H1 (cell line): ENCODE results near the gene SPECC1. TPM values are rescaled to one million over a fixed set of nuclear protein-coding genes. Genes with fewer than 3 reads are reported as not detected.

Experiments used
- CTCF ChIA-PET: fragments of 300-600 bp; sonication (Branson Sonifier 250); formaldehyde crosslinking; loops from one replicate; lab custom pipeline; 2021; ENCODE audit not compliant: partially characterized antibody; lab: Charles Lee
- POLR2A ChIA-PET: fragments of 300-600 bp; sonication (Branson Sonifier 250); formaldehyde crosslinking; loops from one replicate; lab custom pipeline; 2021; ENCODE audit warnings: inconsistent platforms; ENCODE audit not compliant: partially characterized antibody; lab: Charles Lee
- DNase-seq, 2 experiments: peaks; one replicate each; pipeline versions ENCODE4 v3.0.0 to v3.0.0-alpha.2; 2010 to 2022; ENCODE audit warnings: low spot score in 2 of 2, low read depth in 1 of 2, mixed read lengths in 1 of 2
- FAIRE-seq: peaks from 2 replicates; lab custom pipeline; 2011; peaks lifted over from hg19 to GRCh38; lab: Jason Lieb, UNC
- H2AFZ ChIP-seq: 2 replicates; pipeline ENCODE4 v1.8.1; 2012; ENCODE audit warnings: low read length, inconsistent platforms
- H2AK5ac ChIP-seq: 2 replicates; pipeline ENCODE4 v1.6.1; 2013; ENCODE audit warnings: low read depth, low read length
- H2BK120ac ChIP-seq: replicated peaks from 2 replicates; pipeline ENCODE3; 2013; ENCODE audit warnings: low read depth, low read length, inconsistent platforms
- H2BK12ac ChIP-seq: 2 replicates; pipeline ENCODE4 v1.6.1; 2013; ENCODE audit warnings: low read depth, low read length
- H2BK15ac ChIP-seq: 2 replicates; pipeline ENCODE4 v1.6.1; 2013; ENCODE audit warnings: low read length
- H2BK20ac ChIP-seq: 2 replicates; pipeline ENCODE4 v1.6.1; 2013; ENCODE audit warnings: low read length
- H2BK5ac ChIP-seq: 2 replicates; pipeline ENCODE4 v1.6.1; 2013; ENCODE audit warnings: low read depth, low read length
- H3K14ac ChIP-seq: 2 replicates; pipeline ENCODE4 v1.6.1; 2013; ENCODE audit warnings: inconsistent platforms; ENCODE audit not compliant: insufficient read length
- H3K18ac ChIP-seq: 2 replicates; pipeline ENCODE4 v1.6.1; 2013; ENCODE audit warnings: low read length; ENCODE audit errors: extremely low read depth
- H3K23ac ChIP-seq: 2 replicates; pipeline ENCODE4 v1.6.1; 2013; ENCODE audit warnings: inconsistent platforms; ENCODE audit not compliant: insufficient read length
- H3K23me2 ChIP-seq: 2 replicates; pipeline ENCODE4 v1.6.1; 2013; ENCODE audit warnings: low read depth, low read length
- H3K27ac ChIP-seq: 2 replicates; pipeline ENCODE4 v1.6.1; 2011; ENCODE audit warnings: low read depth, low read length, inconsistent platforms
- H3K27me3 ChIP-seq, 4 experiments: replicated peaks in 1 of 4; 1 replicate in 1 of 4; 2 replicates in 3 of 4; pipeline versions ENCODE4 v1.6.1 to v1.8.1; 2011 to 2013; ENCODE audit warnings: low read length in 3 of 4, mild to moderate bottlenecking in 3 of 4, inconsistent platforms in 2 of 4, mixed read lengths in 2 of 4, moderate library complexity in 1 of 4; ENCODE audit not compliant: control insufficient read depth in 3 of 4, insufficient read depth in 3 of 4; ENCODE audit errors: extremely low read depth in 1 of 4
- H3K36me3 ChIP-seq, 4 experiments: 2 replicates each; pipeline versions ENCODE4 v1.6.1 to v1.8.1; 2011 to 2013; ENCODE audit warnings: mild to moderate bottlenecking in 4 of 4, low read length in 3 of 4, moderate library complexity in 2 of 4, control low read depth in 1 of 4, inconsistent platforms in 1 of 4; ENCODE audit not compliant: insufficient read depth in 4 of 4, control insufficient read depth in 2 of 4
- H3K4ac ChIP-seq: replicated peaks from 2 replicates; pipeline ENCODE3; 2013; ENCODE audit warnings: low read length, low read depth, mixed read lengths, inconsistent platforms; ENCODE audit not compliant: insufficient read length
- H3K4me1 ChIP-seq, 4 experiments: replicated peaks in 1 of 4; 1 replicate in 1 of 4; 2 replicates in 3 of 4; pipeline versions ENCODE4 v1.6.1 to v1.8.1; 2011 to 2013; ENCODE audit warnings: low read length in 3 of 4, inconsistent platforms in 2 of 4, mixed read lengths in 1 of 4; ENCODE audit not compliant: insufficient read depth in 4 of 4, control insufficient read depth in 3 of 4
- H3K4me2 ChIP-seq, 2 experiments: 2 replicates each; pipeline versions ENCODE4 v1.6.1 to v1.8.1; 2011 to 2013; ENCODE audit warnings: low read depth in 2 of 2, low read length in 2 of 2, control low read depth in 1 of 2, inconsistent platforms in 1 of 2, mild to moderate bottlenecking in 1 of 2; ENCODE audit not compliant: insufficient read depth in 1 of 2
- H3K4me3 ChIP-seq, 4 experiments: fragments of 200-600, 300-600 bp in 1 of 4; sonication (generic), shearing (Covaris generic), sonication (Bioruptor Twin) in 1 of 4; 2 replicates each; pipeline versions ENCODE4 v1.5.1 to v1.8.1; 2011 to 2016; ENCODE audit warnings: low read length in 4 of 4, low read depth in 3 of 4, control low read depth in 2 of 4, inconsistent platforms in 2 of 4, mild to moderate bottlenecking in 2 of 4, mixed read lengths in 1 of 4, moderate library complexity in 1 of 4; ENCODE audit not compliant: insufficient read depth in 2 of 4; ENCODE audit errors: extremely low read depth in 1 of 4
- H3K56ac ChIP-seq: replicated peaks from 2 replicates; pipeline ENCODE3; 2013; ENCODE audit warnings: low read depth, mild to moderate bottlenecking, mixed read lengths, low read length, inconsistent platforms; ENCODE audit not compliant: insufficient read length
- H3K79me1 ChIP-seq: 2 replicates; pipeline ENCODE4 v1.6.1; 2013; ENCODE audit warnings: low read depth, low read length, control low read depth
- H3K79me2 ChIP-seq, 2 experiments: 2 replicates each; pipeline versions ENCODE4 v1.6.1 to v1.8.1; 2012 to 2013; ENCODE audit warnings: low read length in 2 of 2, mild to moderate bottlenecking in 2 of 2, inconsistent platforms in 1 of 2; ENCODE audit not compliant: insufficient read depth in 2 of 2, control insufficient read depth in 1 of 2
- H3K9ac ChIP-seq, 4 experiments: replicated peaks in 1 of 4; 1 replicate in 1 of 4; 2 replicates in 3 of 4; pipeline versions ENCODE4 v1.6.1 to v1.8.1; 2011 to 2013; ENCODE audit warnings: low read depth in 3 of 4, low read length in 3 of 4, control low read depth in 2 of 4, mild to moderate bottlenecking in 2 of 4, moderate library complexity in 2 of 4, inconsistent platforms in 1 of 4; ENCODE audit errors: extremely low read depth in 1 of 4
- H3K9me3 ChIP-seq, 2 experiments: 2 replicates each; pipeline versions ENCODE4 v1.6.1 to v1.8.1; 2012 to 2013; ENCODE audit warnings: mild to moderate bottlenecking in 2 of 2, moderate library complexity in 2 of 2, control low read depth in 1 of 2, inconsistent platforms in 1 of 2, low read depth in 1 of 2, low read length in 1 of 2, mixed read lengths in 1 of 2; ENCODE audit not compliant: insufficient read depth in 2 of 2
- H4K20me1 ChIP-seq, 2 experiments: replicated peaks in 1 of 2; 2 replicates each; pipeline versions ENCODE3 to v1.8.1; 2011 to 2013; ENCODE audit warnings: inconsistent platforms in 2 of 2, low read length in 2 of 2, mild to moderate bottlenecking in 1 of 2; ENCODE audit not compliant: insufficient read depth in 2 of 2, control insufficient read depth in 1 of 2
- H4K5ac ChIP-seq: 2 replicates; pipeline ENCODE4 v1.6.1; 2013; ENCODE audit warnings: low read length, low read depth, mixed read lengths, inconsistent platforms; ENCODE audit not compliant: insufficient read length
- H4K8ac ChIP-seq: 2 replicates; pipeline ENCODE4 v1.8.0; 2013; ENCODE audit warnings: mild to moderate bottlenecking, moderate library complexity, low read length, inconsistent platforms; ENCODE audit not compliant: insufficient read depth; ENCODE audit errors: extremely low read depth
- H4K91ac ChIP-seq: replicated peaks from 2 replicates; pipeline ENCODE3; 2013; ENCODE audit warnings: low read length, mixed read lengths, inconsistent platforms; ENCODE audit not compliant: insufficient read length
- BACH1 ChIP-seq: IDR thresholded peaks from 2 replicates; pipeline ENCODE4 v1.6.1; 2012; ENCODE audit warnings: low read length, improper control_type of control experiment
- CEBPB ChIP-seq: IDR thresholded peaks from 2 replicates; pipeline ENCODE4 v1.6.1; 2012; ENCODE audit warnings: low read depth, low read length
- CHD1 ChIP-seq: IDR thresholded peaks from 2 replicates; pipeline ENCODE4 v1.6.1; 2012; ENCODE audit warnings: low read depth, low read length, improper control_type of control experiment
- EP300 ChIP-seq, 2 experiments: IDR thresholded peaks; 1 replicate in 1 of 2; 2 replicates in 1 of 2; pipeline ENCODE4 v1.6.1; 2011 to 2012; ENCODE audit warnings: low read depth in 2 of 2, low read length in 2 of 2, mild to moderate bottlenecking in 2 of 2, borderline replicate concordance in 1 of 2, inconsistent platforms in 1 of 2, moderate library complexity in 1 of 2
- GTF2F1 ChIP-seq: IDR thresholded peaks from 2 replicates; pipeline ENCODE4 v1.6.1; 2012; ENCODE audit warnings: low read depth, low read length, improper control_type of control experiment, borderline replicate concordance
- RBBP5 ChIP-seq: IDR thresholded peaks from 2 replicates; pipeline ENCODE4 v1.7.1; 2012; ENCODE audit warnings: low read depth, mild to moderate bottlenecking, inconsistent platforms, low read length, moderate library complexity, borderline replicate concordance
- RFX5 ChIP-seq: IDR thresholded peaks from 2 replicates; pipeline ENCODE4 v1.6.1; 2011; ENCODE audit warnings: low read depth, low read length, improper control_type of control experiment, borderline replicate concordance
- SAP30 ChIP-seq: fragments of 300-600 bp; sonication (generic); IDR thresholded peaks from 2 replicates; pipeline ENCODE4 v1.7.1; 2012; ENCODE audit warnings: low read length, moderate library complexity, mild to moderate bottlenecking, inconsistent platforms; ENCODE audit not compliant: insufficient read depth, insufficient replicate concordance
- SIX5 ChIP-seq: IDR thresholded peaks from 2 replicates; pipeline ENCODE4 v1.6.1; 2011; ENCODE audit warnings: mild to moderate bottlenecking, low read depth, low read length
- SP1 ChIP-seq: IDR thresholded peaks from 2 replicates; pipeline ENCODE4 v1.6.1; 2011; ENCODE audit warnings: low read depth, low read length
- TBP ChIP-seq: IDR thresholded peaks from 2 replicates; pipeline ENCODE4 v1.6.1; 2011; ENCODE audit warnings: low read depth, low read length, improper control_type of control experiment
- TCF12 ChIP-seq: IDR thresholded peaks from 2 replicates; pipeline ENCODE4 v1.6.1; 2011; ENCODE audit warnings: low read depth, mild to moderate bottlenecking, low read length
- YY1 ChIP-seq: IDR thresholded peaks from 2 replicates; pipeline ENCODE4 v1.6.1; 2011; ENCODE audit warnings: low read depth, mild to moderate bottlenecking, low read length
- ZNF274 ChIP-seq: IDR thresholded peaks from 2 replicates; pipeline ENCODE4 v1.7.0; 2012; ENCODE audit warnings: low read length, borderline replicate concordance; ENCODE audit errors: extremely low read depth
- WGBS, 2 experiments: shearing (Covaris generic) in 1 of 2; methylation state at CpG; one replicate each; pipeline versions ENCODE4 v1.1.6 to v1.1.7; 2013 to 2015; ENCODE audit warnings: low lambda C conversion rate in 2 of 2, mixed read lengths in 2 of 2, inconsistent platforms in 1 of 2, low coverage in 1 of 2, missing lambda C conversion rate in 1 of 2; ENCODE audit not compliant: insufficient replicate concordance in 2 of 2, insufficient coverage in 1 of 2, insufficient read length in 1 of 2; ENCODE audit errors: extremely low coverage in 1 of 2, missing lambda C conversion rate in 1 of 2; 5-methylcytosine and 5-hydroxymethylcytosine counted together
- polyA plus RNA-seq, 7 experiments: library from polyadenylated mRNA; depleted of rRNA in 3 of 7; stranded (reverse) in 5 of 7; unstranded in 2 of 7; fragments of >200 nt in 5 of 7; fragments of 200-250 nt in 2 of 7; gene quantifications; 1 replicate in 5 of 7; 2 replicates in 1 of 7; 4 replicates in 1 of 7; pipeline versions ENCODE4 v1.2.1 to v1.2.3, GENCODE V29; 2011 to 2013; ENCODE audit warnings: missing spikeins in 2 of 7, mixed read lengths in 2 of 7
- total RNA-seq: library from RNA; stranded (reverse); fragmentation: NEBNext Ultra II Directional; extraction: Animal tissue kit (Norgen Biotek cat#: 25700); gene quantifications from 2 replicates; pipeline ENCODE4 v1.2.1, GENCODE V29; 2021
- TF ChIP-seq, protein P1 (sequence below): IDR thresholded peaks from 2 replicates; pipeline ENCODE4 v1.6.1; 2011; ENCODE audit warnings: low read depth, mild to moderate bottlenecking, low read length; ENCODE audit not compliant: insufficient read depth

The SPECC1 gene
- total and polyA plus RNA-seq, 2 of the 8 experiments (the other 6 are each of a cell fraction or from before 2014, with no cell fraction given) = 35.8 to 87.9 TPM

DNA sequence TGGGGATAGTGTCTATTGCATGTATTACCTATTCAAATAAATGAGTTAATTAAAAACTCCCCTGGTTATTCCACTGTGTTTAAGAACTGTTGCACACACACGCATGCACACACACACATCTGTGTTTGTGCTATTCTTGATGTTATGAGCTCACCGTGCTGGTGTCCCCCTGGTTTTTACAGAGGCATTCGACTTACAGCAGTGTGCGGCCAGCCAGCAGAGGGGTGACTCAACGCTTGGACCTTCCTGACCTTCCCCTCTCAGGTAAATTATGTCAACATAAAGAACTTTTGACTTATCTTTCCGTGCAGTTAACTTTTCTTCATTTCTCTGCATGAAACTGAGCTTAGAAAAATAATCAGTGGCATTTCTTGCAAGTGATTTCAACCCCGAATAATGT, 244.2 kb downstream of the SPECC1 start:
- Histone ChIP-seq H2BK20ac (no peak overlapping the region), H3K56ac (no peak overlapping the region), H4K5ac (no peak overlapping the region), H3K27ac (no peak overlapping the region), H4K8ac (no peak overlapping the region), H3K79me1 (peaks cover 2% of the 10 kb centered on the region; the same call in 1 of the 2 replicates), H3K18ac (no peak overlapping the region), H2BK5ac (no peak overlapping the region), H3K36me3 (peaks cover 5 to 31% (median 17%) of the 10 kb centered on the region in 4 experiments), H3K4me2 (no peak overlapping the region), H3K14ac (no peak overlapping the region), H3K4me1 (no peaks in the 10 kb centered on the region), H3K27me3 (no peaks in the 10 kb centered on the region; a peak in 1 of 7 replicates), H3K9me3 (no peaks in the 10 kb centered on the region), H3K79me2 (no peaks in the 10 kb centered on the region), H4K20me1 (no peaks in the 10 kb centered on the region), H3K4ac (no peak overlapping the region), H2BK15ac (no peak overlapping the region), H2BK120ac (no peak overlapping the region), H2AFZ (no peak overlapping the region), H3K23ac (no peak overlapping the region), H3K9ac (no peak overlapping the region), H3K4me3 (no peak overlapping the region), H4K91ac (no peak overlapping the region), H2AK5ac (no peak overlapping the region), H3K23me2 (no peaks in the 10 kb centered on the region), H2BK12ac (no peak overlapping the region)
- FAIRE-seq = no peak
- ChIA-PET POLR2A (interaction anchor here (0.9 kb wide), 1 partner anchor 19 kb away, joined by 4 read pairs; no protein-coding TSS in a partner anchor), CTCF (interaction anchor here (0.9 to 1.0 kb wide), 3 partner anchors 9 to 132 kb away, joined by 3 to 4 read pairs (median 4); no protein-coding TSS in a partner anchor)
- DNase-seq = no peak
- WGBS, 2 experiments = 90% methylated on average over 7 of the region's 7 CpGs; no CpG with 5 or more reads in 1 of the 2 experiments
- TF ChIP-seq, protein P1, sequence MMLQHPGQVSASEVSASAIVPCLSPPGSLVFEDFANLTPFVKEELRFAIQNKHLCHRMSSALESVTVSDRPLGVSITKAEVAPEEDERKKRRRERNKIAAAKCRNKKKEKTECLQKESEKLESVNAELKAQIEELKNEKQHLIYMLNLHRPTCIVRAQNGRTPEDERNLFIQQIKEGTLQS = no peak
- TF ChIP-seq RFX5 = no peak
- no peak for TF ChIP-seq YY1
- no peak for TF ChIP-seq SAP30
- no peak for TF ChIP-seq SIX5
- TF ChIP-seq CEBPB = no peak
- TF ChIP-seq GTF2F1 = no peak
- no peak for TF ChIP-seq TCF12
- TF ChIP-seq RBBP5 = no peak
- TF ChIP-seq BACH1 = no peak
- no peak for TF ChIP-seq EP300 (IDR thresholded peaks at IDR 0.05; ENCODE audit: borderline replicate concordance in 1 of 2, low read depth in 2 of 2, low read length in 2 of 2)
- no peak for TF ChIP-seq SP1
- TF ChIP-seq TBP = no peak
- no peak for TF ChIP-seq ZNF274
- no peak for TF ChIP-seq CHD1
